CD4-positive, alpha-beta T cell (primary cell): ENCODE results near the gene POFUT1. TPM values are rescaled to one million over a fixed set of nuclear protein-coding genes. Genes with fewer than 3 reads are reported as not detected.

Source experiments
- ATAC-seq: fragments of 200-7000 bp; cut with Tn5 transposase; one replicate; pipeline ENCODE4 v1.10.0; 2022; ENCODE audit warnings: mild to moderate bottlenecking; ENCODE audit not compliant: poor library complexity
- CTCF ChIA-PET: fragments of 350-600 bp; sonication (Branson Sonifier 250); formaldehyde crosslinking; loops from one replicate; lab custom pipeline; 2021; ENCODE audit warnings: antibody characterized with exemption, inconsistent platforms; lab: Charles Lee
- POLR2A ChIA-PET: fragments of 350-600 bp; sonication (Branson Sonifier 250); formaldehyde crosslinking; loops from one replicate; lab custom pipeline; 2021; ENCODE audit warnings: antibody characterized with exemption, inconsistent platforms; lab: Charles Lee
- DNase-seq, 14 experiments: peaks; one replicate each; pipeline ENCODE4 v3.0.0-alpha.2; 2013 to 2020; ENCODE audit warnings: mixed read lengths in 2 of 14
- H3K27ac ChIP-seq, 2 donors: one replicate each; pipeline versions ENCODE4 v1.5.1 to v1.7.0; 2013; ENCODE audit warnings: low read length in 2 of 2, low read depth in 1 of 2, mild to moderate bottlenecking in 1 of 2
- H3K27me3 ChIP-seq, 2 experiments: 1 replicate in 1 of 2; 2 replicates in 1 of 2; pipeline versions ENCODE4 v1.6.1 to v1.7.0; 2013; ENCODE audit warnings: low read length in 2 of 2, control low read depth in 1 of 2, mild to moderate bottlenecking in 1 of 2, moderate library complexity in 1 of 2; ENCODE audit not compliant: insufficient read depth in 2 of 2, control insufficient read depth in 1 of 2
- H3K36me3 ChIP-seq: one replicate; pipeline ENCODE4 v1.6.1; 2013; ENCODE audit warnings: low read length, control low read depth; ENCODE audit not compliant: insufficient read depth
- H3K4me1 ChIP-seq: one replicate; pipeline ENCODE4 v1.6.1; 2013; ENCODE audit warnings: low read length, control low read depth; ENCODE audit not compliant: insufficient read depth
- H3K4me3 ChIP-seq: one replicate; pipeline ENCODE4 v1.5.1; 2013; ENCODE audit warnings: mild to moderate bottlenecking, low read length, moderate library complexity
- H3K9me3 ChIP-seq, 2 experiments: 1 replicate in 1 of 2; 2 replicates in 1 of 2; pipeline versions ENCODE4 v1.6.1 to v1.7.0; 2013; ENCODE audit warnings: low read length in 2 of 2, mild to moderate bottlenecking in 2 of 2, control low read depth in 1 of 2, moderate library complexity in 1 of 2; ENCODE audit not compliant: control insufficient read depth in 1 of 2, insufficient read depth in 1 of 2
- H3K27ac Mint-ChIP-seq: one replicate; pipeline ENCODE4 v1.8.0; 2020; ENCODE audit warnings: mixed read lengths
- H3K27me3 Mint-ChIP-seq: one replicate; pipeline ENCODE4 v1.8.0; 2021; ENCODE audit warnings: mixed read lengths
- H3K36me3 Mint-ChIP-seq: one replicate; pipeline ENCODE4 v1.8.0; 2021; ENCODE audit warnings: low read depth, mixed read lengths
- H3K4me1 Mint-ChIP-seq: one replicate; pipeline ENCODE4 v1.8.0; 2021; ENCODE audit warnings: low read depth, mixed read lengths
- H3K4me3 Mint-ChIP-seq: one replicate; pipeline ENCODE4 v1.8.0; 2020; ENCODE audit warnings: mild to moderate bottlenecking, mixed read lengths
- H3K9me3 Mint-ChIP-seq: one replicate; pipeline ENCODE4 v1.8.0; 2020; ENCODE audit warnings: mixed read lengths
- intact Hi-C, 2 experiments: fragments of 100-400 bp; cut with DNase I in 1 of 2; cut with micrococcal nuclease in 1 of 2; formaldehyde crosslinking; loops; one replicate each; pipeline versions ENCODE4 v1.15.1 to v1.9.0; 2023 to 2025; cut with DNase I, micrococcal nuclease
- total RNA-seq, 174 experiments: library from RNA in 2 of 174; stranded (reverse) in 2 of 174; gene quantifications; one replicate each; pipeline ENCODE4 v1.2.3 and lab custom pipeline; 2021 to 2026
- TF ChIP-seq, protein P1 (sequence below): fragments of 200-600 bp; IDR thresholded peaks from one replicate; pipeline ENCODE4 v1.8.0; 2022; ENCODE audit warnings: antibody characterized with exemption, mild to moderate bottlenecking

POFUT1 gene
- total RNA-seq, 2 experiments from 2014 or later = 7.5 to 8.8 TPM

GRCh38 chr20:32203356-32204204 is 4.1 kb upstream of the POFUT1 start:
- H3K9me3 ChIP-seq = no peaks in the 10 kb centered on the region
- H3K4me3 Mint-ChIP-seq = peak overlapping the region; percentile 47
- H3K4me1 ChIP-seq = peaks cover 60% of the 10 kb centered on the region
- H3K27ac ChIP-seq = peak overlapping the region in 1 of 2 donors; percentile 17
- H3K27ac Mint-ChIP-seq = peak overlapping the region; percentile 92
- peaks cover 62% of the 10 kb centered on the region for H3K4me1 Mint-ChIP-seq
- H3K36me3 Mint-ChIP-seq = peaks cover 70% of the 10 kb centered on the region
- TF ChIP-seq, protein P1, sequence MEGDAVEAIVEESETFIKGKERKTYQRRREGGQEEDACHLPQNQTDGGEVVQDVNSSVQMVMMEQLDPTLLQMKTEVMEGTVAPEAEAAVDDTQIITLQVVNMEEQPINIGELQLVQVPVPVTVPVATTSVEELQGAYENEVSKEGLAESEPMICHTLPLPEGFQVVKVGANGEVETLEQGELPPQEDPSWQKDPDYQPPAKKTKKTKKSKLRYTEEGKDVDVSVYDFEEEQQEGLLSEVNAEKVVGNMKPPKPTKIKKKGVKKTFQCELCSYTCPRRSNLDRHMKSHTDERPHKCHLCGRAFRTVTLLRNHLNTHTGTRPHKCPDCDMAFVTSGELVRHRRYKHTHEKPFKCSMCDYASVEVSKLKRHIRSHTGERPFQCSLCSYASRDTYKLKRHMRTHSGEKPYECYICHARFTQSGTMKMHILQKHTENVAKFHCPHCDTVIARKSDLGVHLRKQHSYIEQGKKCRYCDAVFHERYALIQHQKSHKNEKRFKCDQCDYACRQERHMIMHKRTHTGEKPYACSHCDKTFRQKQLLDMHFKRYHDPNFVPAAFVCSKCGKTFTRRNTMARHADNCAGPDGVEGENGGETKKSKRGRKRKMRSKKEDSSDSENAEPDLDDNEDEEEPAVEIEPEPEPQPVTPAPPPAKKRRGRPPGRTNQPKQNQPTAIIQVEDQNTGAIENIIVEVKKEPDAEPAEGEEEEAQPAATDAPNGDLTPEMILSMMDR = no peak
- ATAC-seq = no peak
- no peaks in the 10 kb centered on the region for H3K9me3 Mint-ChIP-seq
- intact Hi-C loops = loop anchor here in 1 of 2 experiments (10.0 kb wide), 1 partner anchor 621 kb away; no protein-coding TSS in a partner anchor
- ChIA-PET POLR2A (no interaction called here), CTCF (no interaction called here)
- no peaks in the 10 kb centered on the region for H3K27me3 Mint-ChIP-seq
- peak in 1 of 14 experiments; percentile 35 for DNase-seq
- H3K27me3 ChIP-seq = no peaks in the 10 kb centered on the region
- no peak overlapping the region for H3K4me3 ChIP-seq
- peaks cover 51% of the 10 kb centered on the region for H3K36me3 ChIP-seq

DNA sequence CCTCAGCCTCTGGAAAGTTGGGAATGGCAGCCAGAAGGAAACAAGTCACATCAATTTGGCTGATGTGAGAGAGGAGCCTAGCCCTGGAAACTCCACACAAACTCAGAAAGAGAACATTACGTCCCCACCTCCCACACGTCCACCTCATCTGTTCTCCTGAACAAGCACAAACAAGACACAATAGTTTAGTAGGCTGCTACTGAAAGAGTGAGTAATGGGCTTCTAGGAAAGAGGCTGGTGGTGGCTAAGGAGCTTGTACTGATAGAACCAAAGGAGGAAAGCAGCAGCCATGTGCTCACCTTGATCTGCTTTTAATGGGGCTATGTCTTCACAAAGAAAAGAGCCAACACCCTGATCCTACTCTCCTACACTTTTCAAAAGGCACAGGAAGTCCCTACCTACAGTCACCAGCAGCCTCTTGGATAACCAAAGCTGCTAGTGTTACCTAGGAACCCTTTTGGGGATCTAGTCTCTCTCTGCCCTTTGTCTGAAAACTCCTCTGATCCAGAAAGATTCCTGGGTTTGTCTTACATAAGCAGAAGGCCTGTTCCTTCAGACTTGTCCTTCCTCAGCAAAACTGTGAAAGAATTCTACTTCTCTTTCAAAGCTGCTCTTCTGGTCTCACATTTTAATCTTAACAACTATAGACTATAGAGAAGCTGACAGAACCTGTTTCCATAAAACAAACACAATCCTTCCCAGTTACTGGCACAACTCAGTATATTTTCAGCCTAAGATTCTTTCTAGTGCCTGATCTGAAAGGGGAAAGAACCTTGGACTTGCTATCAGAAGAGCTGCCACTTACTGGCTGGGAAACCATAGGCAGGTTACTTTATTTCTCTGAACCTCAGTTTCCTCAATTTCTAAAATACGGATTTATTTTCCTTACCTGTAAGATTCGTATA is 3.2 kb upstream of the POFUT1 start:
- POLR2A ChIA-PET = no interaction called here
- peak overlapping the region; percentile 96 for H3K4me3 Mint-ChIP-seq

More for the DNA sequence above, 3.2 kb upstream of the POFUT1 start:
- Histone ChIP-seq H3K9me3 (no peaks in the 10 kb centered on the region), H3K27me3 (no peaks in the 10 kb centered on the region), H3K27ac (peak overlapping the region in 1 of 2 donors; percentile 17), H3K4me3 (no peak overlapping the region), H3K36me3 (peaks cover 43% of the 10 kb centered on the region), H3K4me1 (peaks cover 68% of the 10 kb centered on the region)
- peaks cover 63% of the 10 kb centered on the region for H3K4me1 Mint-ChIP-seq
- ATAC-seq (no peak), DNase-seq (no peak)
- peaks cover 62% of the 10 kb centered on the region for H3K36me3 Mint-ChIP-seq
- intact Hi-C loops = loop anchor here in 1 of 2 experiments (5.0 to 10.0 kb wide), 2 partner anchors 252 to 620 kb away; partner anchors contain the start of gene PDRG1
- no peaks in the 10 kb centered on the region for H3K9me3 Mint-ChIP-seq
- CTCF ChIA-PET = no interaction called here
- H3K27me3 Mint-ChIP-seq = no peaks in the 10 kb centered on the region
- H3K27ac Mint-ChIP-seq = peak overlapping the region; percentile 92
- TF ChIP-seq, protein P1 = no peak
